Stimulated activated effector memory CD8-positive, alpha-beta T cell treated with anti-CD3 and anti-CD28 coated beads, Interleukin-12 subunit alpha, Interleukin-12 subunit beta, amount 100 ng/mL, for 72 hours (primary cell): ENCODE data around the gene VPS35L.

Experiments
- ATAC-seq: fragments of 150-1000 bp; cut with Tn5 transposase; 2 replicates; pipeline ENCODE4 v1.10.0; 2021
- DNase-seq, 2 donors: peaks; one replicate each; pipeline ENCODE4 v3.0.0; 2021 to 2022; ENCODE audit warnings: low spot score in 2 of 2
- H3K27ac Mint-ChIP-seq: one replicate; pipeline ENCODE4 v1.8.0; 2022; ENCODE audit warnings: mild to moderate bottlenecking, mixed read lengths
- H3K36me3 Mint-ChIP-seq: one replicate; pipeline ENCODE4 v1.8.0; 2022; ENCODE audit warnings: mild to moderate bottlenecking, mixed read lengths
- H3K4me1 Mint-ChIP-seq: one replicate; pipeline ENCODE4 v1.8.0; 2022; ENCODE audit warnings: mixed read lengths
- H3K4me3 Mint-ChIP-seq: one replicate; pipeline ENCODE4 v1.8.0; 2022; ENCODE audit warnings: mild to moderate bottlenecking, mixed read lengths
- H3K9me3 Mint-ChIP-seq: one replicate; pipeline ENCODE4 v1.8.0; 2022; ENCODE audit warnings: mixed read lengths

VPS35L gene

GRCh38 chr16:19599968-19600716 is 44.6 kb downstream of the VPS35L start:
- no peaks in the 10 kb centered on the region for H3K9me3 Mint-ChIP-seq
- no peak overlapping the region for H3K27ac Mint-ChIP-seq
- ATAC-seq (no peak), DNase-seq (no peak)
- no peaks in the 10 kb centered on the region for H3K4me1 Mint-ChIP-seq
- no peak overlapping the region for H3K4me3 Mint-ChIP-seq
- H3K36me3 Mint-ChIP-seq, result peaks cover 57% of the 10 kb centered on the region

DNA sequence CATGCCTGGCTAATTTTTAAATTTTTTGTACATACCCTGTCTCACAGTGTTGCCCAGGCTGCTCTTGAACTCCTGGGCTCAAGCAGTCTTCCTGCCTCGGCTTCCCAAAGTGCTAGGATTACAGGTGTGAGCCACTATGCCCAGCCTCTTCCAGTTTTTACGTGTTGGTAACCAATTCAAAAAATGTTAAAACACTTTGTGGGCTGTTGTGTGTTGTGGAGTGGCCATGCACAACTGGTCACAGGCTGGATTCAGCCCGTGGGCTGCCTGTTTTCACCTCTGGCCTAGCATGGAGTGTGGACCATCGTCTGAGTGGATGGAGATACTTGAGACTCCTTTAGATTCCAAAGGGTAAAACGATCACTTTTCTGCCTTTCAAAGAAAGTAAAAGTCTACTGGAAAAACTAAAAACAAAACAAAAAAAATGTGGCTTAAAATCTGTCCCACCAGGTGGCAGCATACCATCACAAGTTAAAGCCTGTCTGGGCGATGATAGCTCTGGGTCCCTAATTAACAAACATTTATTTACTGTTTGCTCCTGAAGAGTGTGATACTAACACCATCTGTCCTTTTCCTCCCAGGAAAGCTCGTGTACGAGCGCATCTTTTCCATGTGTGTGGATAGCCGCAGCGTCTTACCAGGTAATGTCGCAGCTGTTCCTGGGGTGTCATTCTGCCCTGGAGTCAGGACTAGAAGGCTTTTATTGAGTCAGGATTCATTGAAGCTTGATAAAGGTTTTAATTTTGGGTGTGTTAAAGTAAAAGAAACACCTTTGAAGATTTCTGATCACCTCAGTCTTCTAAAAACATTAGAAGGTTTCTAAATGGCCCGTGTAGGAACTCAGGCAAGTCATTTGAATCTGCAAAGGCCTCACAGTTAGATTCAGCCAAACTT is 45.8 kb downstream of the VPS35L start:
- Mint-ChIP-seq H3K27ac (no peak overlapping the region), H3K9me3 (peaks cover 4% of the 10 kb centered on the region), H3K36me3 (peaks cover 56% of the 10 kb centered on the region), H3K4me3 (no peak overlapping the region), H3K4me1 (no peaks in the 10 kb centered on the region)
- ATAC-seq (no peak), DNase-seq (peak in 1 of 2 donors; percentile 50)

DNA sequence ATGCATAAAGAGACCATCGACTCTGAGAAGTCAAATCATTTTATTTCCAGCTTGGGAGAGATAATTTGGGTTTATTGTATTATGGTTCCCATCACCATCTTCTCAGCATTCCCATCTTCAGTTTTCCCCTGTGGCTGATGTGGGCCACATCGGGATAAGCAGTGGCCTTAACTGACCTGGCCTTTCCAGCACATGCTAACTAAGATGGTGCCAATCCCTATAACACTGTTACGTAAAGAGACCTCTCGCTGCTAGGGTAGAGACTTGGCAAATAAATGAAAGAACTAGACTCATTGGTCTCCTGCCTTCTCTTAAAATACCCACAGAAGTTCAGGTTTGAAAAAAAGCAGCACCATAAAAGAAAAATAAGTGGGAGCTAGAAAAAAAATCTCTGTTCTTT is 49.4 kb downstream of the VPS35L start:
- Mint-ChIP-seq H3K27ac (no peak overlapping the region), H3K36me3 (peaks cover 48% of the 10 kb centered on the region), H3K4me1 (no peaks in the 10 kb centered on the region), H3K4me3 (no peak overlapping the region), H3K9me3 (peaks cover 4% of the 10 kb centered on the region)
- DNase-seq, result no peak
- ATAC-seq, result no peak

DNA sequence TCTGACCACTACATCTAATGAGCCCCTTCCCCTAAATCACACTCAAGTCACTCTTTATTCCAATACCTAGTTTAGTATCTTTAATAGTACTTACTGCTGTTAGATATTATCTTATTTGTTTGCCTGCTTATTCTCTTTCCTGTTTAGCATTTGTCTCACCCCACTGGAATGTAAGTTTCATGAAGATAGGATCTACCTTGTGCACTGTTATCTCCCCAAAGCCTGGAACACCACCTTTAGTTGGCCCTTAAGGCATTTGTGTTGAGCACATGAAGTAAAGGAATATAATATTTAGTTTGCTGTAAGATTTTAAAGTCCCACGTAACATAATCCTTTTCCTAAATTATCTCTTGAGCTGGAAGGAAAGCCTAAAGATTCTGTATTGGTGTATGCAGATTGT is 50.2 kb downstream of the VPS35L start:
- Mint-ChIP-seq H3K36me3 (peaks cover 55% of the 10 kb centered on the region), H3K4me3 (no peak overlapping the region), H3K27ac (no peak overlapping the region)

DNA sequence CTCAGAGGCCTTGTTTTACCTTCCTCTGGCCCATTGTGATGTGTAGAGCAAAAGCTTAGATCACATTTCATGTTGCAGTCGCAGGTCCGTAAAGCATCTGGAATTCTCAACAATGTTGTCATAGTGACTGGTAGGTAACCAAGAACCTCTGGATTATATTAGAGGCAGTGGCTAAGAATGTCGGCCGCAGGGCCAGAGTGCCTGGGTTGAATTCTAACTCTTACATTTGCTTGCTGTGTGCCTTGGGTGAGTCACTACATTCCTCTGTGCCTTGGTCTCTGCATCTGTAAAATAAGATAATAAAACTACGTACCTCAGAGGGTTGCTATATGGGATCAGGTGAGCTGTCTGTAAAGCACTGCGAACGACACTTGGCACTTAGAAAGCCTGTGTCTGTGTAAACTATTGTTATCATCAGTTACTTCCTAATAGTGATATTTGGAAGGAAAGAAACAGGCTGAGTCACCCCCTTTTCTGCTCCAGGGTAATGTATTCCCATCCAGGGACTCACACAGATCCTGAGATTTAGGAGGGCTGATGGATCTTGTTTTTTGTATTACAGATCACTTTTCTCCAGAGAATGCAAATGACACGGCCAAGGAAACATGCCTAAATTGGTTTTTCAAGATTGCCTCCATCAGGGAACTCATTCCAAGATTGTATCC is 52.2 kb downstream of the VPS35L start:
- H3K27ac Mint-ChIP-seq, result no peak overlapping the region
- peaks cover 53% of the 10 kb centered on the region for H3K36me3 Mint-ChIP-seq
- no peak for DNase-seq
- ATAC-seq, result no peak
- peaks cover 4% of the 10 kb centered on the region for H3K9me3 Mint-ChIP-seq
- H3K4me3 Mint-ChIP-seq, result no peak overlapping the region
- no peaks in the 10 kb centered on the region for H3K4me1 Mint-ChIP-seq

More for the DNA sequence above, 50.2 kb downstream of the VPS35L start:
- no peaks in the 10 kb centered on the region for H3K4me1 Mint-ChIP-seq
- ATAC-seq, result no peak
- DNase-seq, result no peak
- peaks cover 4% of the 10 kb centered on the region for H3K9me3 Mint-ChIP-seq

DNA sequence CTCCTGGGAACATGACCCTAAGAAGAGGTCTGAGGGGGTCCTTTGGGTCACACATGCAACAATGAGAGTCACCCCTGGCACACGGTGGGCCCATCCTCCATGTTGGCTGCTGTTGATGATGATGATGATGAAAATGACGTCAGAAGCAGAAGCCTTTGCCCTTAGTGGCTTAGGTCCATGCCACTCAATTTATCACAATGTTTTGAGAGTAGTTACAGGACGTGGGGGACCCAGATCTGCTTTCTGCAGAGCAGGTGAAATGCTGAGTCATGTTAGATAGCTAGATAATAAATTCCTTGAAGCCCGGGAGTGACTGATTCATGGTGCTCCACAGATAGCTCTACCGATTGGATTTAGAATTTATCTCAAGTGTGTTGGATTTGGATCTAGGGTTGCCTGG is 53.9 kb downstream of the VPS35L start:
- Mint-ChIP-seq H3K27ac (no peak overlapping the region), H3K36me3 (peaks cover 46% of the 10 kb centered on the region), H3K9me3 (peaks cover 4% of the 10 kb centered on the region), H3K4me3 (no peak overlapping the region), H3K4me1 (no peaks in the 10 kb centered on the region)
- ATAC-seq (no peak), DNase-seq (no peak)

DNA sequence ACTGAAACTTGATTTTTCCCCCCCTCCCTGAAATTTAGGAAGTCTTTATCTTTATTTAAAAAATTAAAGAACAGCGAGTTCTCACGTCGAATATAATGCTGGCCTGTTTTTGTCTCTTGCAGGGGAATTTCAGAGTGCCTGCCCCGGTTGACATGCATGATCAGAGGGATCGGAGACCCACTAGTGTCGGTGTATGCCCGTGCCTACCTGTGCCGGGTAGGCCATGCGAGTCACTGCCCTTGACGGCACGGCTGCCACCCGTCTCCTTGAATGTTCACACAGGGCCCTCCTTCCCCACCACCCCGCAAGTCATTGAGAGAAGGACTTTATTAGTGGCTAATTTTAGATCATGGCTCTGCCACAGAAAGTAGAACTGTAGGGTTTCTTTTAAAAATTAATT is 54.7 kb downstream of the VPS35L start:
- Mint-ChIP-seq H3K27ac (no peak overlapping the region), H3K36me3 (peaks cover 43% of the 10 kb centered on the region), H3K4me3 (no peak overlapping the region), H3K4me1 (no peaks in the 10 kb centered on the region), H3K9me3 (peaks cover 4% of the 10 kb centered on the region)
- DNase-seq, result no peak
- ATAC-seq, result no peak

DNA sequence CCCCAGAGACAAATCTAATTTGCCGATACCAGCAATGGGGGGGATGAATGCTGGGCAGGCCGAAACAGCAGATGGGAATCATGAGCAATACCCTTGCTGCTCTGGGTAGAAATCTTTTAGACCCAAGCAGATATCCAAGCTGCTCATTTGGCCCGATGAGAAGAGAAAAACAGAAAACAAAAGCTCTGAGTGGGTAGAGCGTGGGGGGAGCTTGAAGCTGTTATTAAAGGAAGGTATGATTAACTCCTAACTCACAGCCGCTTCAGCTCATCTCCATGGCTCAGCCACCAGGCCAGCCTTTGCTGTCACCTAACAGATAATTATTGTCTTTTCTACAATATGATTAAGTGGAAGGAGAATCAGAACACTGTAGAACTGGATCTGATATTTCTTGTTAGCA is 58.3 kb downstream of the VPS35L start:
- H3K4me3 Mint-ChIP-seq, result no peak overlapping the region
- no peaks in the 10 kb centered on the region for H3K9me3 Mint-ChIP-seq
- no peaks in the 10 kb centered on the region for H3K4me1 Mint-ChIP-seq
- H3K36me3 Mint-ChIP-seq, result peaks cover 48% of the 10 kb centered on the region
- no peak for DNase-seq
- ATAC-seq, result no peak
- no peak overlapping the region for H3K27ac Mint-ChIP-seq

DNA sequence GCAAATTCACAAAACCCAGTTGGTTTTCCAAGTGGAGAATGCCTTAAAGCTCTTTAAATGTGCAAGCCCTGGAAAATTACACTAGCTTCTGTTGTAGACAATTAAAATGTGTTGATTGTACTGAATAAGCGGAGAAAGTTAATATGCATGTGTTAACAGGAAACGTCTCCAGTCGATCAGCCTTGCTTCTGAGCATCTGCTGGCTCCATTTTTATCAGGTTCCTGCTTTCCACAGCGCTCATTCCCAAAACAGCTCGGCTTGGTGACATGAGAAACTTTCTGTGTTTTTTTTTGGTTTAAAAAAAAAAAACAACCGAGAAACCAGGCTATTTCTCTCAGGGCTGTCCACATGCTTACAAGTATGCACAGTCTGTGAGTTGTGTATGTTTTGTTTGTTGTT is 60.7 kb downstream of the VPS35L start:
- H3K4me3 Mint-ChIP-seq, result no peak overlapping the region
- ATAC-seq (no peak), DNase-seq (no peak)
- H3K36me3 Mint-ChIP-seq, result peaks cover 31% of the 10 kb centered on the region
- no peak overlapping the region for H3K27ac Mint-ChIP-seq
- H3K9me3 Mint-ChIP-seq, result no peaks in the 10 kb centered on the region
- no peaks in the 10 kb centered on the region for H3K4me1 Mint-ChIP-seq

- H3K9me3 Mint-ChIP-seq, result no peaks in the 10 kb centered on the region
- no peak overlapping the region for H3K27ac Mint-ChIP-seq
- DNase-seq (no peak), ATAC-seq (no peak)
- no peak overlapping the region for H3K4me3 Mint-ChIP-seq
- peaks cover 33% of the 10 kb centered on the region for H3K36me3 Mint-ChIP-seq
- no peaks in the 10 kb centered on the region for H3K4me1 Mint-ChIP-seq
Observed at GRCh38 chr16:19618876-19619275, 63.4 kb downstream of the VPS35L start.

DNA sequence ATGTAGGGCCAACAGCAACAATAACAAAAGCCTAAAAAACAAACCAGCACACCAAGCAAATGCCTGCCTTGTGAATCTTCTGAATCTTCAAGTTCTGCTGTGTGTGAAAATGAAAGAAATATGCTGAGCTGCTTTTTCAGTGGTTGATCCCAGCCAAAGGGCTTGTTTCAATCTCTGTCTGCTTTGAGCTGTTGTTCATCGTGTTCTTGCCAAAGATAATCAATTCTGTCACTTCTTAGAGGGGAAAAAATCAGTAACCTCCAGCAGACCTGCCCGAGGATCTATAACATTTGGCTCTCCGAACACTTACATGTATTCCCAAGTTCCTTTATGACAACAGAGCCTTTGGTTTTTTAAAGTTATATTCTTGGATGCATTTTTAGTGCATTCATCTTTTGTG is 65.9 kb downstream of the VPS35L start:
- Mint-ChIP-seq H3K9me3 (no peaks in the 10 kb centered on the region), H3K36me3 (peaks cover 34% of the 10 kb centered on the region), H3K4me3 (no peak overlapping the region), H3K4me1 (no peaks in the 10 kb centered on the region), H3K27ac (no peak overlapping the region)
- DNase-seq (no peak), ATAC-seq (no peak)

- H3K9me3 Mint-ChIP-seq, result no peaks in the 10 kb centered on the region
- no peaks in the 10 kb centered on the region for H3K4me1 Mint-ChIP-seq
- peaks cover 42% of the 10 kb centered on the region for H3K36me3 Mint-ChIP-seq
- H3K27ac Mint-ChIP-seq, result no peak overlapping the region
- ATAC-seq (no peak), DNase-seq (no peak)
- H3K4me3 Mint-ChIP-seq, result no peak overlapping the region
Observed at GRCh38 chr16:19625039-19625438, 69.5 kb downstream of the VPS35L start.

DNA sequence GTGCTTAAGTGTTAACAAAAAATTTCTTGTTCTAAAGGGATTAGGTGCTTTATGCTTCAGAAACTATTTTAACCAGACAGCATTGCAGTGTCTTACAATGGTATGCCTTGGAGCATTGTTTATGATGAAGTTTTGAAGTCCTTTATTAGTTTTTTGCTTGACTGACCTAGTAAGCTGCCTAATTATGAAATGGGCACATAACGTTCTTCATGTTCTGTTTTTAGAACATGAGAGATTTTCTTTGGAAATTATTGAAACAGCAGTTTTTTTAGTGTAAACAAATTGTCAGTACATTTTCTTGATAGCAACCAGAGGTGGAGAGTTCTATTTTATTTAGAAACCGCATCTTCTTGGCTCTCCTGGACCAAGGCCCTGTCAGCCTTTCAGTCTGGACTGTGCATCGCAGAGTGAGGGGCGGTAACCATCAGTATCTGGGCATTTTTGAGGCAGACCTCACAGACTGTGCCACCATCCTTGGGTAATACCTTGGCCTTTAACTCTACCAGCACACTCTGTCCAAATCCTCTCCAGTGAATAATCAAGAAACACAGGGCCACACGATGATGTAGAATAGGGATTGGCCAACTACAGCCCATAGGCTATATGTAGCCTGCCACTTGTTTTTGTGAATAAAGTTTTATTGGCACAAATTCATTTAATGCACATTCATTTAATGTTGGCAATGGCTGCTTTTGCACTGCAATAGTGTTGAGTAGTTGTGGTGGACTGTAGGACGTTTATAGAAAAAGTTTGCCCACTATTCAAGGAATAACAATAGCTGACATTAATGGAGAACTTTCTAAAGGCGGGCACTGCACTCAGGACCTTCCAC is 81.1 kb downstream of the VPS35L start:
- ATAC-seq (no peak), DNase-seq (no peak)
- Mint-ChIP-seq H3K9me3 (no peaks in the 10 kb centered on the region), H3K27ac (no peak overlapping the region), H3K4me3 (no peak overlapping the region), H3K4me1 (peaks cover 18% of the 10 kb centered on the region), H3K36me3 (peaks cover 63% of the 10 kb centered on the region)

DNA sequence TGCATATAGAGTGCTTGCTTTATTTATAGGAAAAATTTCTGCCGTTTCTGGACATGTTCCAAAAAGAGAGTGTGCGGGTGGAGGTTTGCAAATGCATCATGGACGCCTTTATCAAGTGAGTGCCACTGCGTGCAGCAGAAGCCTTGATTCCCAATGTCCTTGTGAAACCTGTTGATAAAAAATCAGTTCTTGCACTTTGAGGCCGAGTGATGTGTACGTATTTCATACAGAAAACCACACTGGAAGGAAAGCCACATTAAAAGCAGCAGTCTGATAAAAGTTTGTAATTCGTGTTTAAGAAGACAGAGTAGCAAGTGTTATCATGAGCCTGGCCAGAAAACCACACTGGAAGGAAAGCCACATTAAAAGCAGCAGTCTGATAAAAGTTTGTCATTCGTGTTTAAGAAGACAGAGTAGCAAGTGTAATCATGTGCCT is 84.5 kb downstream of the VPS35L start:
- Mint-ChIP-seq H3K4me1 (peaks cover 18% of the 10 kb centered on the region), H3K27ac (peak overlapping the region; percentile 67), H3K4me3 (no peak overlapping the region), H3K9me3 (no peaks in the 10 kb centered on the region), H3K36me3 (peaks cover 55% of the 10 kb centered on the region)
- no peak for DNase-seq
- ATAC-seq, result no peak

- Mint-ChIP-seq H3K9me3 (no peaks in the 10 kb centered on the region), H3K27ac (no peak overlapping the region), H3K36me3 (peaks cover 46% of the 10 kb centered on the region), H3K4me3 (no peak overlapping the region), H3K4me1 (peaks cover 18% of the 10 kb centered on the region)
- DNase-seq (no peak), ATAC-seq (no peak)
Observed at GRCh38 chr16:19642501-19642900, 87.0 kb downstream of the VPS35L start.
